Central memory CD4-positive, alpha-beta T cell (primary cell): ENCODE data around the gene ACSF3.
"Not testable (repeated sequence)": the region's sequence is repeated elsewhere in the genome, so short reads cannot be mapped to it uniquely, and the experiment has no call there.

Experiments used
- DNase-seq: peaks from one replicate; pipeline ENCODE4 v3.0.0; 2022

The ACSF3 gene

GRCh38 chr16:89177501-89177900 is 83.8 kb downstream of the ACSF3 start:
- DNase-seq = no peak

GRCh38 chr16:89178453-89179147 is 84.9 kb downstream of the ACSF3 start:
- DNase-seq = no peak

DNA sequence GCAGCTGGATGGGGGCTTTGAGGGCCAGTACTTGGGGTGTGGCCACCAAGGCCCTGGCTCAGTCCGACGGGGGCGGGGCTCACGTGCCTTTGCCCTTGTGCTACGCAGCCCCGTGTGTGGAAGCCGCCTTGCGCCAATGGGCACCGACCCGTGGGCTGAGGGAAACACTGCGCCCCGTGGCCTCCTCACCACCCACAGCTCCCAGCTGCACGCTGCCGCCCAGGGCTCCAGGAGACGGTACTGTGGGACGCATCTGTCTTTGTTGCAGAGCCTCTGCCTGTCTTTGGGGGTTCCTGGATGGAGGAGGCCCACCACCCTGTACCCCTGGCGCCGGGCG is 85.5 kb downstream of the ACSF3 start:
- DNase-seq = no peak

DNA sequence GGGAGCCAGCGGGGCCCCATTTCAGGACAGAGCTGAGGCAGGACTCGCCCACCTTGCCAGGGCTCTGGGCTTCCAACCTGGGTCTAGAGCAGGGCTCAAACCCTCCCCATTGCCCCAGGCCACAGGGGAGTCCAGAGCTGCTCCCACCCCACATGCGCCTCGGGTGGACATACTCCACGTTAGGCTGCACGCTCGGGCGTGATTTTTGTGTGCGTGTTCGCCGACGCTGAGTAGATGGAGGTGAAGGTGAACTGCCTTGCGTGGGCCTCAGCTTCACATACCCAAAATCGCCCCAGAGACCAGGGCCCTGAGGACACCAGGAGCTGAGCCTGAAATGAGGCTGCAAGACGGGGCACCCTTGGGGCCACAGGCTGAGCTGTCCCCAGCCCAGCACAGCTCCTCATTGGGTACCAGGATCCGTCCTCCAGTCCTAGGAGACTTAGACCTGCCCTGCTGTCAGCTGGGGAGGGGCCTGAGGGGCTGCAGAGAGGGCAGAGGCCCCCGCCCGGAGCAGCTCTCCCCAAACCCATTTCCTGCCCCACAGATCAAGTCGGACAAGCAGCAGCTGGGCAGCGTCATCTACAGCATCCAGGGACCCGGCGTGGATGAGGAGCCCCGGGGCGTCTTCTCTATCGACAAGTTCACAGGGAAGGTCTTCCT is 86.1 kb downstream of the ACSF3 start:
- no peak for DNase-seq

GRCh38 chr16:89183463-89183862 is 89.8 kb downstream of the ACSF3 start:
- no peak for DNase-seq

- no peak for DNase-seq
Observed at GRCh38 chr16:89183975-89184676, 90.5 kb downstream of the ACSF3 start.

GRCh38 chr16:89184677-89184932 is 91.0 kb downstream of the ACSF3 start:
- no peak for DNase-seq

- DNase-seq = peak; percentile 40
Observed at GRCh38 chr16:89184933-89185794, 91.5 kb downstream of the ACSF3 start.

DNA sequence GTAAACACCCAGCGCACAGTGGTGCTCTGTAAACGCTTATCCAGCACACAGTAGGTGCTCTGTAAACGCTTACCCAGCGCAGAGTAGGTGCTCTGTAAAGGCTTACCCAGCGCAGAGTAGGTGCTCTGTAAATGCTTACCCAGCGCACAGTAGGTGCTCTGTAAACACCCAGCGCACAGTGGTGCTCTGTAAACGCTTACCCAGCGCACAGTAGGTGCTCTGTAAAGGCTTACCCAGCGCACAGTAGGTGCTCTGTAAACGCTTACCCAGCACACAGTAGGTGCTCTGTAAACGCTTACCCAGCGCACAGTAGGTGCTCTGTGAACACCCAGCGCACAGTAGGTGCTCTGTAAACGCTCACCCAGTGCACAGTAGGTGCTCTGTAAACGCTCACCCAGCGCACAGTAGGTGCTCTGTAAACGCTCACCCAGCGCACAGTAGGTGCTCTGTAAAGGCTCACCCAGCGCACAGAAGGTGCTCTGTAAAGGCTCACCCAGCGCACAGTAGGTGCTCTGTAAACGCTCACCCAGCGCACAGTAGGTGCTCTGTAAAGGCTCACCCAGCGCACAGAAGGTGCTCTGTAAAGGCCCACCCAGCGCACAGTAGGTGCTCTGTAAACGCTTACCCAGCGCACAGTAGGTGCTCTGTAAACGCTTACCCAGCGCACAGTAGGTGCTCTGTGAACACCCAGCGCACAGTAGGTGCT is 92.4 kb downstream of the ACSF3 start:
- DNase-seq = not testable (repeated sequence)

GRCh38 chr16:89186593-89187031 is 93.0 kb downstream of the ACSF3 start:
- DNase-seq = not testable (repeated sequence)

- DNase-seq = peak; percentile 42
Observed at GRCh38 chr16:89187032-89187769, 93.5 kb downstream of the ACSF3 start.

DNA sequence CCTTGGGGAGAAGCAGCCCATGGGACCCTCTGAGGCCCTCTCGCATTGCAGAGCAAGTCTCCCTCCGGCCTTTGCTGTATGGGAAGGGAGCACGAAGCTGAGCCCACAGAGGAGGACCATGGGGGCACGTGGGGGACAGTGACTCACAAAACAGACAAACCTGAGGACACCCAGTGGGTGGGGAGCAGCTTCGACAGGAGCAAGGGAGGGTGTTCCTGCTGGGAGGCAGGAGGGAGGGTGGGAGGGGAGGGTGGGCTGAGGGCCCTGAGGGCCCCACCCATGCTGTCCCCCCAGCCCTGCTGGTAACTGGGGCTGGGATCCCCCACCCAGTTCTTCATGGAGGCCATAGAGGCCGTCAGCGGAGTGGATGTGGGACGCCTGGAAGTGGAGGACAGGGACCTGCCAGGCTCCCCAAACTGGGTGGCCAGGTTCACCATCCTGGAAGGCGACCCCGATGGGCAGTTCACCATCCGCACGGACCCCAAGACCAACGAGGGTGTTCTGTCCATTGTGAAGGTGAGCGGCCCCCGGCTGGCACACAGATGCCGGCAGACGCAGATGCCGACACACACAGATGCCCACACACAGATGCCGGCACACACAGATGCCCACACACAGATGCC is 94.2 kb downstream of the ACSF3 start:
- DNase-seq = no peak

- not testable (repeated sequence) for DNase-seq
Observed at GRCh38 chr16:89188471-89189357, 95.1 kb downstream of the ACSF3 start.

DNA sequence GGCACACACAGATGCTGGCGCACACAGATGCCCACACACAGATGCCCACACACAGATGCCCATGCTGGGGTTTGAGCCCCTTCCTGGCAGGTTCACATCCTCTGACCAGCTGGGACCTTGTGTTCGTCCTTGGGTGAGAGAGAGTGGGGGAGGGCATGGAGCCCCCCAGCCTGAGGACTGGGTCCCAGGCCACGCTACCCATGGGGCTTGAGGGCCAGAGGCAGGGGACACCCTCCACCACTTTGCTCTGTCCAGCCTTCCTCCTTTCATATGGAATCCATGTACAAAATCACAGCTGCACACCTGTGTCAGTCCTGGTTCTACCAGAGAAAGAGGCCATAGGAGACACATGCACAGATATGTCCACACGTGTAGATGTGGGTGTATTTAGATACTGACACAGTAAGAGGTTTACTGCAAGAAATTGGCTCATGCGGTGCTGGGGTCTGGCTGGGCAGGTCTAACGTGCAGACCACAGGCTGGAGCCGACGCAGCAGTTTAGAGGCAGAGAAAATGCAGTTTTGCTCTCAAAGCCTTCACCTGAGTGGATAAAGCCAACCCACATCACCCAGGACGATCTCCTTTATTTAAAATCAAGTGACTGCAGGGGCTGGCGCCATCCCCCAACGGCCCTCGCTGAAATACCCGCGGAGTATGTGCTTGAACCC is 95.8 kb downstream of the ACSF3 start:
- DNase-seq = no peak

GRCh38 chr16:89190150-89190958 is 96.7 kb downstream of the ACSF3 start:
- DNase-seq = no peak

DNA sequence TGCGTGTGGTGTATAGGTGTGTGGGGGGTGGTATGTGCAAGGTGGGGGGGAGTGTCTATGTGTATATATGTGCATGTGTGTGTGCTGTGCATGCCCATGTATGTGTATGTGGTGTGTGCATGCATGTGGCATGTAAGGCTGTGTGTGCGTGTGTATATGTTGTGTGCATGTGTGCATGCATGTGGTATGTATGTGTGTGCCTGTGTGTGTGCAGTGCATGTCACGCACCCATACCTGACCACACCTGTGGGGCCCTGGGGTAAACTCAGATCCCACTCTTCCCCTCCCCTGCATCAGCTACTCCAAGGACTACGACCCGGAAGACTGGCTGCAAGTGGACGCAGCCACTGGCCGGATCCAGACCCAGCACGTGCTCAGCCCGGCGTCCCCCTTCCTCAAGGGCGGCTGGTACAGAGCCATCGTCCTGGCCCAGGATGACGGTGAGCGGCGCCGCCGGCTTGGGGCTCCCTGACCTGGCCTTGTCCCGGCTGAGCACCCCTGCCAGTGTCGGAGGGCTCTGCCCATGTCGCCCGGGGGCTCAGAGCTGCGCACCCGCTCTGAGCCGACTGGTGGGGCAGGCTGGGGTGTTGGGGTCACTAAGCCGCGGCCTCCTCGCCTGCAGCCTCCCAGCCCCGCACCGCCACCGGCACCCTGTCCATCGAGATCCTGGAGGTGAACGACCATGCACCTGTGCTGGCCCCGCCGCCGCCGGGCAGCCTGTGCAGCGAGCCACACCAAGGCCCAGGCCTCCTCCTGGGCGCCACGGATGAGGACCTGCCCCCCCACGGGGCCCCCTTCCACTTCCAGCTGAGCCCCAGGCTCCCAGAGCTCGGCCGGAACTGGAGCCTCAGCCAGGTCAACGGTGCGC is 97.6 kb downstream of the ACSF3 start:
- no peak for DNase-seq

DNA sequence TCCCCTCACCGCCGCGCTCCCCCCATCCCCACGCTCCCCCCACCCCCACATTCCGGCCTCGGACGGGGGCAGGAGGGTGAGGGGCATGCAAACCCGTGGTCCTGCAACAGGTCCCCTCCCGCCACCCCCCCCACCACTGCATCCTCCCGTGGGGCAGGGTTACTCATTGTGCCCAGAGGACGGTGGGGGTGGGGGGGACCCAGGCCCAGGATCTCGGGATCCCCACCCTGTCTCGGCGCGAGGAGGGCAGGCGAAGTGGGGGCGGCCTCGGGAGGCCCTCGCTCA is 98.2 kb downstream of the ACSF3 start:
- no peak for DNase-seq
